Endothelial cell of umbilical vein (primary cell): ENCODE results near the gene MYRIP. TPM values are rescaled to one million over a fixed set of nuclear protein-coding genes. Genes with fewer than 3 reads are reported as not detected.

Experiments used
- BruUV-seq: library from RNA; stranded (reverse); fragments of 400-500 nt; replicated peaks from 2 replicates; lab custom pipeline; 2021; lab: Mats Ljungman, UMichigan
- CTCF ChIA-PET: fragments of 300-600, 350-600 bp; sonication (Branson Sonifier 250); formaldehyde crosslinking; loops from one replicate; lab custom pipeline; 2021; ENCODE audit warnings: antibody characterized with exemption, inconsistent platforms; lab: Charles Lee
- POLR2A ChIA-PET: fragments of 300-600, 350-600 bp; sonication (Branson Sonifier 250); formaldehyde crosslinking; loops from one replicate; lab custom pipeline; 2021; ENCODE audit warnings: antibody characterized with exemption, inconsistent platforms; lab: Charles Lee
- DNase-seq: peaks from one replicate; pipeline ENCODE4 v3.0.0-alpha.2; 2011; ENCODE audit warnings: low read depth, low spot score
- FAIRE-seq: peaks from 2 replicates; lab custom pipeline; 2011; peaks lifted over from hg19 to GRCh38; lab: Jason Lieb, UNC
- H2AFZ ChIP-seq: 2 replicates; pipeline ENCODE4 v1.6.0; 2012; ENCODE audit warnings: low read depth, low read length, control low read depth, inconsistent platforms
- H3K27ac ChIP-seq: 2 replicates; pipeline ENCODE4 v1.5.1; 2011; ENCODE audit warnings: low read depth, mild to moderate bottlenecking, control low read depth, low read length, moderate library complexity; ENCODE audit not compliant: insufficient read depth
- H3K27me3 ChIP-seq, 2 experiments: 2 replicates each; pipeline versions ENCODE4 v1.6.0 to v1.6.1; 2011; ENCODE audit warnings: low read length in 2 of 2, mixed read lengths in 1 of 2; ENCODE audit not compliant: control insufficient read depth in 2 of 2, insufficient read depth in 2 of 2
- H3K36me3 ChIP-seq, 2 experiments: 2 replicates in 1 of 2; 3 replicates in 1 of 2; pipeline ENCODE4 v1.5.1; 2011; ENCODE audit warnings: low read length in 2 of 2, mild to moderate bottlenecking in 1 of 2, moderate library complexity in 1 of 2; ENCODE audit not compliant: control insufficient read depth in 2 of 2, insufficient read depth in 2 of 2; ENCODE audit errors: extremely low read depth in 1 of 2
- H3K4me1 ChIP-seq: 3 replicates; pipeline ENCODE4 v1.5.1; 2011; ENCODE audit warnings: mild to moderate bottlenecking, low read length; ENCODE audit not compliant: control insufficient read depth, insufficient read depth; ENCODE audit errors: extremely low read depth
- H3K4me2 ChIP-seq: 2 replicates; pipeline ENCODE4 v1.6.1; 2011; ENCODE audit warnings: low read length, control low read depth, mixed read lengths; ENCODE audit not compliant: insufficient read depth
- H3K4me3 ChIP-seq, 3 experiments: fragments of 200-600 bp in 1 of 3; sonication (generic), shearing (Covaris generic) in 1 of 3; replicated peaks in 1 of 3; 2 replicates each; pipeline ENCODE4 v1.5.1; 2011 to 2016; ENCODE audit warnings: control low read depth in 3 of 3, low read length in 3 of 3, mild to moderate bottlenecking in 2 of 3, inconsistent platforms in 1 of 3, low read depth in 1 of 3, moderate library complexity in 1 of 3; ENCODE audit not compliant: insufficient read depth in 1 of 3
- H3K79me2 ChIP-seq: 2 replicates; pipeline ENCODE4 v1.6.0; 2012; ENCODE audit warnings: low read length, inconsistent platforms; ENCODE audit not compliant: control insufficient read depth, insufficient read depth
- H3K9ac ChIP-seq: replicated peaks from 2 replicates; pipeline ENCODE3; 2011; ENCODE audit warnings: low read length, control low read depth; ENCODE audit not compliant: insufficient read depth; ENCODE audit errors: extremely low read depth
- H3K9me1 ChIP-seq: replicated peaks from 3 replicates; pipeline ENCODE4 v1.6.0; 2011; ENCODE audit warnings: mild to moderate bottlenecking, low read length; ENCODE audit not compliant: control insufficient read depth, insufficient read depth; ENCODE audit errors: extremely low read depth
- H3K9me3 ChIP-seq: replicated peaks from 2 replicates; pipeline ENCODE4 v1.5.1; 2012; ENCODE audit warnings: low read length, inconsistent platforms; ENCODE audit not compliant: control insufficient read depth, insufficient read depth
- H4K20me1 ChIP-seq: replicated peaks from 2 replicates; pipeline ENCODE3; 2011; ENCODE audit warnings: mild to moderate bottlenecking, low read length; ENCODE audit not compliant: control insufficient read depth, insufficient read depth; ENCODE audit errors: extremely low read depth
- CTCF ChIP-seq, 2 donors: IDR thresholded peaks; 1 replicate in 1 of 2; 2 replicates in 1 of 2; pipeline ENCODE4 v1.5.1; 2011; ENCODE audit warnings: low read length in 2 of 2, mild to moderate bottlenecking in 2 of 2, moderate library complexity in 2 of 2, control low read depth in 1 of 2, inconsistent platforms in 1 of 2, low read depth in 1 of 2; ENCODE audit not compliant: insufficient read depth in 1 of 2; ENCODE audit errors: extremely low read depth in 1 of 2
- EZH2 ChIP-seq: IDR thresholded peaks from 2 replicates; pipeline ENCODE4 v1.6.1; 2012; ENCODE audit warnings: borderline replicate concordance, low read depth, mild to moderate bottlenecking, moderate library complexity, low read length, inconsistent platforms; ENCODE audit not compliant: severe bottlenecking
- FOS ChIP-seq: IDR thresholded peaks from 2 replicates; pipeline ENCODE4 v1.6.1; 2011; ENCODE audit warnings: mild to moderate bottlenecking, low read length, moderate library complexity, borderline replicate concordance; ENCODE audit not compliant: insufficient read depth
- GATA2 ChIP-seq: IDR thresholded peaks from 2 replicates; pipeline ENCODE4 v1.7.0; 2011; ENCODE audit warnings: low read depth, mild to moderate bottlenecking, moderate library complexity, mixed read lengths, low read length; ENCODE audit not compliant: insufficient read length, insufficient read depth
- JUN ChIP-seq: IDR thresholded peaks from 2 replicates; pipeline ENCODE4 v1.6.1; 2011; ENCODE audit warnings: borderline replicate concordance, low read depth; ENCODE audit not compliant: insufficient read length, insufficient read depth
- MAX ChIP-seq: IDR thresholded peaks from 2 replicates; pipeline ENCODE4 v1.6.1; 2011; ENCODE audit not compliant: insufficient read depth, insufficient read length
- MYC ChIP-seq: IDR thresholded peaks from one replicate; pipeline ENCODE4 v1.6.1; 2011; ENCODE audit warnings: mild to moderate bottlenecking, low read depth, low read length
- POLR2A ChIP-seq: IDR thresholded peaks from 2 replicates; pipeline ENCODE4 v1.6.1; 2012; ENCODE audit warnings: low read depth, mild to moderate bottlenecking, control low read depth, low read length
- POLR2AphosphoS5 ChIP-seq: IDR thresholded peaks from 2 replicates; pipeline ENCODE4 v1.6.1; 2012; ENCODE audit warnings: low read depth, mild to moderate bottlenecking, control low read depth, low read length, moderate library complexity; ENCODE audit not compliant: insufficient read depth
- dilution Hi-C: fragments of 300-500 bp; cut with MboI; formaldehyde crosslinking; loops from one replicate; pipeline ENCODE4 v1.15.0; 2019; ENCODE audit warnings: low sequenced_read_pairs; ENCODE audit not compliant: extremely low pct_ligation_motif_present
- intact Hi-C: fragments of 100-400 bp; cut with micrococcal nuclease; formaldehyde crosslinking; loops from one replicate; pipeline ENCODE4 v1.10.0; 2022
- polyA plus RNA-seq, 4 experiments: library from polyadenylated mRNA; depleted of rRNA in 3 of 4; stranded (reverse) in 3 of 4; unstranded in 1 of 4; fragments of >200 nt; gene quantifications; 2 replicates each; pipeline versions ENCODE4 v1.2.1 to v1.2.3, GENCODE V29; 2011 to 2012; ENCODE audit warnings: missing spikeins in 1 of 4
- total RNA-seq: library from RNA; stranded (reverse); gene quantifications from 2 replicates; pipeline ENCODE4 v1.2.3, GENCODE V29; 2021

MYRIP gene
- total and polyA plus RNA-seq, 2 donors (not counting 3 experiments of a cell fraction or from before 2014, with no cell fraction given), result 6.7 to 11.9 TPM

- CTCF ChIA-PET, result no interaction called here
- H3K79me2 ChIP-seq, result no peaks in the 10 kb centered on the region
- dilution Hi-C loops (no loop called here), intact Hi-C loops (no loop called here)
- BruUV-seq, result no TSS peak
- H2AFZ ChIP-seq, result no peak overlapping the region
- peaks cover 2% of the 10 kb centered on the region for H3K4me1 ChIP-seq
- no peaks in the 10 kb centered on the region for H4K20me1 ChIP-seq
- POLR2A ChIA-PET, result no interaction called here
- H3K27ac ChIP-seq, result no peak overlapping the region
- no peaks in the 10 kb centered on the region for H3K9me1 ChIP-seq
- H3K9ac ChIP-seq, result no peak overlapping the region
- H3K9me3 ChIP-seq, result no peaks in the 10 kb centered on the region
- H3K4me2 ChIP-seq, result no peak overlapping the region
- H3K36me3 ChIP-seq, result no peaks in the 10 kb centered on the region
- no peaks in the 10 kb centered on the region for H3K27me3 ChIP-seq
- no peak for DNase-seq
- no peak for FAIRE-seq
- TF ChIP-seq GATA2 (no peak), JUN (no peak), FOS (no peak), EZH2 (no peak), POLR2A (no peak), CTCF (IDR thresholded peaks at IDR 0.05; ENCODE audit: extremely low read depth in 1 of 2, insufficient read depth in 1 of 2, low read depth in 1 of 2, low read length in 2 of 2) (no peak), MYC (no peak), POLR2AphosphoS5 (no peak), MAX (no peak)
- H3K4me3 ChIP-seq, result no peak overlapping the region
Observed at GRCh38 chr3:39965461-39965860, 156.1 kb downstream of the MYRIP start.
